A549 treated with AZD9567 at 1 μM for 4 hours (cell line): ENCODE results near the gene SNCA. TPM values are rescaled to one million over a fixed set of nuclear protein-coding genes. Genes with fewer than 3 reads are reported as not detected.

Experiments used
- total RNA-seq: library from RNA; stranded (reverse); fragments of 200-300 nt; extraction: Qiagen RNA extraction; gene quantifications from 5 replicates; pipeline ENCODE4 v1.2.3, GENCODE V29; 2022; ENCODE audit not compliant: insufficient read depth

Gene SNCA
- total RNA-seq, result 0.11 to 0.15 TPM (median 0.12 TPM) in 3 of 5 replicates, not detected in the others

DNA sequence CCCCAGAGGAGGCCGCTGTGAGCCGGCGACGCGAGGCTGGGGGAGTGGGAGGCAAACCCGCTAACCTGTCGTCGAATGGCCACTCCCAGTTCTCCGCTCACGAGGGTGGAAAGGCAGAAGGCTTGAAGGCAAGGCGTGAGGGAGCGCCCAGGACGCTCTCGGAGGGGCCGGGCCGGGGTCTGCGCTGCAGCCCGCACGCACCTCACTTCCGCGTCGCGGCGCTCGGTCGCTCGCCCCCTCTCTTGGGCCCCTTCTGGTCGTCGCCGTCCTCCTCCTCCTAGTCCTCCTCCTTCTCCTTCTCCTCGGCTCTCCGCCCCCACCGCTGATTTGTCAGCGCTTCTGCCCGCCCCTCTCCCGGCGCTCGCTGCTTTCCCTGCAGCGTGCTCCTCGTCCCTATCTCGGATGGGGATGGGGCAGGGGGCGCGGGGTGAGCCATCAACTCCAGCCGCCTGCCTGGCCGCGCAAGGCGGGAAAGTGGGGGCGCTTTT, at the start of gene SNCA:
Gene SNCA, minus strand, starts transcription at position 265 of the 488 bp plus-strand sequence. CDS start 1,494 bp downstream, outside the sequence.

Other genes with a start within 250 kb of the SNCA start
- not detected in 5 replicates for gene MMRN1, start 57.7 kb upstream of the SNCA start, total RNA-seq